CD4-positive, alpha-beta T cell (primary cell): ENCODE measurements around the gene KCNA2. TPM values are rescaled to one million over a fixed set of nuclear protein-coding genes. Genes with fewer than 3 reads are reported as not detected.

Experiments used
- ATAC-seq: fragments of 200-7000 bp; cut with Tn5 transposase; one replicate; pipeline ENCODE4 v1.10.0; 2022; ENCODE audit warnings: mild to moderate bottlenecking; ENCODE audit not compliant: poor library complexity
- CTCF ChIA-PET: fragments of 350-600 bp; sonication (Branson Sonifier 250); formaldehyde crosslinking; loops from one replicate; lab custom pipeline; 2021; ENCODE audit warnings: antibody characterized with exemption, inconsistent platforms; lab: Charles Lee
- POLR2A ChIA-PET: fragments of 350-600 bp; sonication (Branson Sonifier 250); formaldehyde crosslinking; loops from one replicate; lab custom pipeline; 2021; ENCODE audit warnings: antibody characterized with exemption, inconsistent platforms; lab: Charles Lee
- DNase-seq, 14 experiments: peaks; one replicate each; pipeline ENCODE4 v3.0.0-alpha.2; 2013 to 2020; ENCODE audit warnings: mixed read lengths in 2 of 14
- H3K27ac ChIP-seq, 2 donors: one replicate each; pipeline versions ENCODE4 v1.5.1 to v1.7.0; 2013; ENCODE audit warnings: low read length in 2 of 2, low read depth in 1 of 2, mild to moderate bottlenecking in 1 of 2
- H3K27me3 ChIP-seq, 2 experiments: 1 replicate in 1 of 2; 2 replicates in 1 of 2; pipeline versions ENCODE4 v1.6.1 to v1.7.0; 2013; ENCODE audit warnings: low read length in 2 of 2, control low read depth in 1 of 2, mild to moderate bottlenecking in 1 of 2, moderate library complexity in 1 of 2; ENCODE audit not compliant: insufficient read depth in 2 of 2, control insufficient read depth in 1 of 2
- H3K36me3 ChIP-seq: one replicate; pipeline ENCODE4 v1.6.1; 2013; ENCODE audit warnings: low read length, control low read depth; ENCODE audit not compliant: insufficient read depth
- H3K4me1 ChIP-seq: one replicate; pipeline ENCODE4 v1.6.1; 2013; ENCODE audit warnings: low read length, control low read depth; ENCODE audit not compliant: insufficient read depth
- H3K4me3 ChIP-seq: one replicate; pipeline ENCODE4 v1.5.1; 2013; ENCODE audit warnings: mild to moderate bottlenecking, low read length, moderate library complexity
- H3K9me3 ChIP-seq, 2 experiments: 1 replicate in 1 of 2; 2 replicates in 1 of 2; pipeline versions ENCODE4 v1.6.1 to v1.7.0; 2013; ENCODE audit warnings: low read length in 2 of 2, mild to moderate bottlenecking in 2 of 2, control low read depth in 1 of 2, moderate library complexity in 1 of 2; ENCODE audit not compliant: control insufficient read depth in 1 of 2, insufficient read depth in 1 of 2
- H3K27ac Mint-ChIP-seq: one replicate; pipeline ENCODE4 v1.8.0; 2020; ENCODE audit warnings: mixed read lengths
- H3K27me3 Mint-ChIP-seq: one replicate; pipeline ENCODE4 v1.8.0; 2021; ENCODE audit warnings: mixed read lengths
- H3K36me3 Mint-ChIP-seq: one replicate; pipeline ENCODE4 v1.8.0; 2021; ENCODE audit warnings: low read depth, mixed read lengths
- H3K4me1 Mint-ChIP-seq: one replicate; pipeline ENCODE4 v1.8.0; 2021; ENCODE audit warnings: low read depth, mixed read lengths
- H3K4me3 Mint-ChIP-seq: one replicate; pipeline ENCODE4 v1.8.0; 2020; ENCODE audit warnings: mild to moderate bottlenecking, mixed read lengths
- H3K9me3 Mint-ChIP-seq: one replicate; pipeline ENCODE4 v1.8.0; 2020; ENCODE audit warnings: mixed read lengths
- intact Hi-C, 2 experiments: fragments of 100-400 bp; cut with DNase I in 1 of 2; cut with micrococcal nuclease in 1 of 2; formaldehyde crosslinking; loops; one replicate each; pipeline versions ENCODE4 v1.15.1 to v1.9.0; 2023 to 2025; cut with DNase I, micrococcal nuclease
- total RNA-seq, 174 experiments: library from RNA in 2 of 174; stranded (reverse) in 2 of 174; gene quantifications; one replicate each; pipeline ENCODE4 v1.2.3 and lab custom pipeline; 2021 to 2026
- TF ChIP-seq, protein P1 (sequence below): fragments of 200-600 bp; IDR thresholded peaks from one replicate; pipeline ENCODE4 v1.8.0; 2022; ENCODE audit warnings: antibody characterized with exemption, mild to moderate bottlenecking

Gene KCNA2
- total RNA-seq, 2 experiments from 2014 or later, result 0.78 to 0.88 TPM

DNA sequence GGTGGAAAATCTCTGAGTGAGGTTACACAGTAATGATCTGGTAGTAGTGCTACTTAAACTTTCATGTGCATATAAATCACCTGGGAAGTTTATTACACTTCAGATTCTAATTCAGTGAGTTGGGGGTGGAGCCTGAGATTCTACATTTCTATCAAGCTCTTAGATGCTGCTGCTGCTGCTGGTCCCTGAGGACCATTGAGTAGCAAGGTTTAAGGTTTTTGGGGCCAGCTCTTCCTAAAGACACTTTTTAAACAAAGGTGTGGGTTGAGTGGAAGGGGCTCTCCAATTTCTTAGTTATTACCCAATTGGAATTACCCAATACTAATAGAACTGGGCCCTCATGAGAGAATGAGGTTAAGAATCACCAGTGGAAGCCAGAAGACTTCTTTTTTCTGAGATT, 39.1 kb upstream of the KCNA2 start:
- CTCF ChIA-PET, result interaction anchor here (0.8 to 2.6 kb wide), 11 partner anchors 8 to 138 kb away, joined by 3 to 9 read pairs (median 3); partner anchors contain the start of gene KCNA3
- H3K9me3 Mint-ChIP-seq, result peaks cover 12% of the 10 kb centered on the region
- peaks cover 0 to 4% of the 10 kb centered on the region in 2 experiments for H3K9me3 ChIP-seq
- no peak overlapping the region for H3K27ac ChIP-seq
- no peak overlapping the region for H3K4me3 ChIP-seq
- H3K4me3 Mint-ChIP-seq, result no peak overlapping the region
- peak overlapping the region; percentile 78 for H3K27ac Mint-ChIP-seq
- DNase-seq (no peak), ATAC-seq (no peak)
- intact Hi-C loops, result no loop called here
- TF ChIP-seq, protein P1, sequence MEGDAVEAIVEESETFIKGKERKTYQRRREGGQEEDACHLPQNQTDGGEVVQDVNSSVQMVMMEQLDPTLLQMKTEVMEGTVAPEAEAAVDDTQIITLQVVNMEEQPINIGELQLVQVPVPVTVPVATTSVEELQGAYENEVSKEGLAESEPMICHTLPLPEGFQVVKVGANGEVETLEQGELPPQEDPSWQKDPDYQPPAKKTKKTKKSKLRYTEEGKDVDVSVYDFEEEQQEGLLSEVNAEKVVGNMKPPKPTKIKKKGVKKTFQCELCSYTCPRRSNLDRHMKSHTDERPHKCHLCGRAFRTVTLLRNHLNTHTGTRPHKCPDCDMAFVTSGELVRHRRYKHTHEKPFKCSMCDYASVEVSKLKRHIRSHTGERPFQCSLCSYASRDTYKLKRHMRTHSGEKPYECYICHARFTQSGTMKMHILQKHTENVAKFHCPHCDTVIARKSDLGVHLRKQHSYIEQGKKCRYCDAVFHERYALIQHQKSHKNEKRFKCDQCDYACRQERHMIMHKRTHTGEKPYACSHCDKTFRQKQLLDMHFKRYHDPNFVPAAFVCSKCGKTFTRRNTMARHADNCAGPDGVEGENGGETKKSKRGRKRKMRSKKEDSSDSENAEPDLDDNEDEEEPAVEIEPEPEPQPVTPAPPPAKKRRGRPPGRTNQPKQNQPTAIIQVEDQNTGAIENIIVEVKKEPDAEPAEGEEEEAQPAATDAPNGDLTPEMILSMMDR, result no peak
- H3K4me1 Mint-ChIP-seq, result peaks cover 45% of the 10 kb centered on the region
- POLR2A ChIA-PET, result interaction anchor here (0.6 to 8.1 kb wide), 7 partner anchors 11 to 319 kb away, joined by 3 to 138 read pairs (median 6); partner anchors contain the start of gene KCNA3
- no peaks in the 10 kb centered on the region for H3K27me3 Mint-ChIP-seq
- H3K27me3 ChIP-seq, result no peaks in the 10 kb centered on the region
- H3K4me1 ChIP-seq, result peaks cover 80% of the 10 kb centered on the region
- no peaks in the 10 kb centered on the region for H3K36me3 ChIP-seq
- H3K36me3 Mint-ChIP-seq, result peaks cover 3% of the 10 kb centered on the region

DNA sequence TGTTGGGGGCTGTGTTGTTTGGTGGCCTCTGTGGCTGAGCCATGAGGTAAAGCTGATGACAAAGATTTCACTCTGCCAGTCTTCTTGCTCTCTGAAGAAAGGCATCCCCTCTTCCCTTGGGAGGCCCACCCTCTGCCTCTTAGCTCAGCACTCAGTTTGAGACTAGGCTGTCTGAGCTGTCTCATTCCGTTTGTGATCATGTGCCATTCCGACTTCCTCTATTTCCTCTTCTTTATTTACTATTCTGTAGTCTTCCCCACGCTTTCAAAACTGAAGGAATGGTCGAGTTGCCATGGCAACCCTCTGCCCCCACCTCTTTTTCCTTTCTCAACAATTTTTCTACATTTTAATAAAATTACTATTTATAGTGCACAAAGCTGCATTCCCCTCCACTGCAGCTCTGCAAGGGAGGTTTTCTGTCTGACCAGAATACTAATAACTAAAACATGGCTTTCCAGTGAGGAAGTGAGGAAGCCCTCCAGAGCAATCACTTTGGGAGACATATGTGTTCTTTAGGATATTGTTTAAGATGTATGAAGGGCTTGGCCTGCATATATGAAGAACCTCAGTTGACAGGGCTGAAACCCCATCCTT, 37.8 kb upstream of the KCNA2 start:
- DNase-seq (peak in 3 of 14 experiments; percentile 40 to 53 (median 52)), ATAC-seq (peak; percentile 29)
- H3K4me1 Mint-ChIP-seq, result peaks cover 57% of the 10 kb centered on the region
- Histone ChIP-seq H3K36me3 (no peaks in the 10 kb centered on the region), H3K9me3 (peaks cover 0 to 4% of the 10 kb centered on the region in 2 experiments), H3K4me1 (peaks cover 80% of the 10 kb centered on the region), H3K27ac (peak overlapping the region in 1 of 2 donors; percentile 30), H3K27me3 (no peaks in the 10 kb centered on the region), H3K4me3 (no peak overlapping the region)
- H3K36me3 Mint-ChIP-seq, result peaks cover 3% of the 10 kb centered on the region
- peaks cover 15% of the 10 kb centered on the region for H3K9me3 Mint-ChIP-seq
- ChIA-PET POLR2A (interaction anchor here (0.7 to 8.1 kb wide), 4 partner anchors 10 to 305 kb away, joined by 3 to 138 read pairs (median 19); partner anchors contain the start of genes KCNA3 and RBM15), CTCF (interaction anchor here (1.5 to 2.6 kb wide), 5 partner anchors 13 to 140 kb away, joined by 3 to 9 read pairs (median 4); partner anchors contain the start of gene KCNA3)
- intact Hi-C loops, result no loop called here
- H3K27ac Mint-ChIP-seq, result peak overlapping the region; percentile 78
- peak overlapping the region; percentile 64 for H3K4me3 Mint-ChIP-seq
- TF ChIP-seq, protein P1, result no peak
- H3K27me3 Mint-ChIP-seq, result no peaks in the 10 kb centered on the region

DNA sequence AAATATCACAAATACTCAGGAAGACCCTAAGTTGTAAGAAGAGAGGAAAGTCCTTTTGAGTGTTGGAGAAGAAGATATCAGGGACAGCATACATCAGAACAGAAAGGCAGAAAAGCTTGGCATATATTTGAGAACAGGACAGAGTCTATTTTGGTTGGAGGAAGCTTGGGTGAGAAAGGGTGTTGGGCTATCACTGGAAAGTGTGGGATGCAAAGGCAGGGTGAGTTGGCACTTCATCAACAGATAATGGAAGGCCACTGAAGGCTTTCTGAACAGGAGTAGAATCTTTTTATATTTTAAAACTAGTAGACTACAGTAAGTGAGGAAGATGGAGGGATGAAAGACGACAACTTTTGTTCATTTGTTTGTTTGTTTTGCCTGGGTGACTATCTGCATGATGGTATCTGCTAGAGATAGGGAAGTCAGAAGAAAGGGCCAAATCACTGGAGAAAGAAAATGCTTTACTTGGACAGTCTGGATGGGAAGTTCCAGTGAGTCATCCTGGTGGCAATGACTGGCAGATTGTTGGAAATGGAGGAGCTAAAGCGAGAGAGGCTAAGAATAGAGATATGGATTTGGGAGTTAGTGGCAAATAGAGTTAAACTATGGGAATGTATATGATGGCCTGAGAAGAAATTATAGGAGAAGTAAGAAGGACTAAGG, 33.7 kb upstream of the KCNA2 start:
- Histone ChIP-seq H3K4me3 (no peak overlapping the region), H3K27ac (peak overlapping the region in 1 of 2 donors; percentile 32), H3K36me3 (no peaks in the 10 kb centered on the region), H3K4me1 (peaks cover 95% of the 10 kb centered on the region), H3K9me3 (peaks cover 0 to 4% of the 10 kb centered on the region in 2 experiments), H3K27me3 (no peaks in the 10 kb centered on the region)
- ChIA-PET POLR2A (interaction anchor here (0.6 to 9.0 kb wide), 3 partner anchors 10 to 235 kb away, joined by 3 to 55 read pairs (median 4); no protein-coding TSS in a partner anchor), CTCF (interaction anchor here (2.3 to 4.4 kb wide), 2 partner anchors 8 to 20 kb away, joined by 7 to 20 read pairs; no protein-coding TSS in a partner anchor)
- ATAC-seq (no peak), DNase-seq (peak in 2 of 14 experiments; percentile 57 to 68)
- no peaks in the 10 kb centered on the region for H3K27me3 Mint-ChIP-seq
- H3K4me1 Mint-ChIP-seq, result peaks cover 92% of the 10 kb centered on the region
- H3K27ac Mint-ChIP-seq, result peak overlapping the region; percentile 88
- intact Hi-C loops, result loop anchor here in 1 of 2 experiments (10.0 kb wide), 1 partner anchor 235 kb away; the partner anchor contains the start of gene CD53
- peaks cover 3% of the 10 kb centered on the region for H3K36me3 Mint-ChIP-seq
- H3K4me3 Mint-ChIP-seq, result peak overlapping the region; percentile 17
- TF ChIP-seq, protein P1, result no peak
- H3K9me3 Mint-ChIP-seq, result peaks cover 15% of the 10 kb centered on the region
